ENCODE measurements around the gene TAGLN2. TPM values are rescaled to one million over a fixed set of nuclear protein-coding genes. Genes with fewer than 3 reads are reported as not detected.

The TAGLN2 gene
- total RNA-seq, 1 experiment from 2014 or later = 66.9 TPM

DNA sequence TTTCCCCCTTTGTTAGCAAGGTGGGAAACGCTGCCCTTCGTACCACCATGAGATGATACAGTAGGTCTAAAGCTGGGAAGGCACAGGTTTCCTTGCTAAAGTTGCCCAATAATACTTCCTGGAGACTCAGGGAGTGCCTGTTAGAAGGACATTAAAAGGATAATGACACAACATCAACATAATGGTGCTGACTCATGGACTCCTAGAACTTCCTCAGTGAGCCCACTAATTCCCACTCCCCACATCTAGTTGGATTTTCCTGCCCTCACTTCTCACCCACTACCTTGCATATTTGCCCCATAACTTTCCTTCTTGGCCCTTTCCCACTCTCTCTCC, 42.8 kb downstream of the TAGLN2 start (continued):
- TF ChIP-seq, protein P1, sequence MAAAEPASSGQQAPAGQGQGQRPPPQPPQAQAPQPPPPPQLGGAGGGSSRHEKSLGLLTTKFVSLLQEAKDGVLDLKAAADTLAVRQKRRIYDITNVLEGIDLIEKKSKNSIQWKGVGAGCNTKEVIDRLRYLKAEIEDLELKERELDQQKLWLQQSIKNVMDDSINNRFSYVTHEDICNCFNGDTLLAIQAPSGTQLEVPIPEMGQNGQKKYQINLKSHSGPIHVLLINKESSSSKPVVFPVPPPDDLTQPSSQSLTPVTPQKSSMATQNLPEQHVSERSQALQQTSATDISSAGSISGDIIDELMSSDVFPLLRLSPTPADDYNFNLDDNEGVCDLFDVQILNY (CRISPR knock-in tag; IDR thresholded peaks at IDR 0.05) = no peak

- ATAC-seq = no peak
- POLR2A ChIA-PET = no interaction called here
- CTCF ChIA-PET = interaction anchor here (0.9 to 1.7 kb wide), 6 partner anchors 9 to 126 kb away, joined by 3 to 4 read pairs (median 3); no protein-coding TSS in a partner anchor
- Mint-ChIP-seq H3K4me3 (no peak overlapping the region), H3K4me1 (no peaks in the 10 kb centered on the region), H3K36me3 (no peaks in the 10 kb centered on the region), H3K9me3 (no peaks in the 10 kb centered on the region), H3K27me3 (ENCODE audit: low read depth) (no peaks in the 10 kb centered on the region), H3K27ac (no peak overlapping the region)
- TF ChIP-seq NR2C2 (CRISPR knock-in tag; IDR thresholded peaks at IDR 0.05) (no peak), CREB1 (CRISPR knock-in tag; IDR thresholded peaks at IDR 0.05) (no peak), RELA (CRISPR knock-in tag; IDR thresholded peaks at IDR 0.05; ENCODE audit: borderline replicate concordance) (no peak), ZNF396 (CRISPR knock-in tag; IDR thresholded peaks at IDR 0.05; ENCODE audit: borderline replicate concordance) (no peak), SOX15 (CRISPR knock-in tag; IDR thresholded peaks at IDR 0.05) (no peak), ATF6 (CRISPR knock-in tag; IDR thresholded peaks at IDR 0.05) (no peak), IRF2 (CRISPR knock-in tag; IDR thresholded peaks at IDR 0.05; ENCODE audit: borderline replicate concordance, low read depth) (no peak)
- TF ChIP-seq, protein P2, sequence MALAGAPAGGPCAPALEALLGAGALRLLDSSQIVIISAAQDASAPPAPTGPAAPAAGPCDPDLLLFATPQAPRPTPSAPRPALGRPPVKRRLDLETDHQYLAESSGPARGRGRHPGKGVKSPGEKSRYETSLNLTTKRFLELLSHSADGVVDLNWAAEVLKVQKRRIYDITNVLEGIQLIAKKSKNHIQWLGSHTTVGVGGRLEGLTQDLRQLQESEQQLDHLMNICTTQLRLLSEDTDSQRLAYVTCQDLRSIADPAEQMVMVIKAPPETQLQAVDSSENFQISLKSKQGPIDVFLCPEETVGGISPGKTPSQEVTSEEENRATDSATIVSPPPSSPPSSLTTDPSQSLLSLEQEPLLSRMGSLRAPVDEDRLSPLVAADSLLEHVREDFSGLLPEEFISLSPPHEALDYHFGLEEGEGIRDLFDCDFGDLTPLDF (CRISPR knock-in tag; IDR thresholded peaks at IDR 0.05) = no peak
- TF ChIP-seq, protein P3, sequence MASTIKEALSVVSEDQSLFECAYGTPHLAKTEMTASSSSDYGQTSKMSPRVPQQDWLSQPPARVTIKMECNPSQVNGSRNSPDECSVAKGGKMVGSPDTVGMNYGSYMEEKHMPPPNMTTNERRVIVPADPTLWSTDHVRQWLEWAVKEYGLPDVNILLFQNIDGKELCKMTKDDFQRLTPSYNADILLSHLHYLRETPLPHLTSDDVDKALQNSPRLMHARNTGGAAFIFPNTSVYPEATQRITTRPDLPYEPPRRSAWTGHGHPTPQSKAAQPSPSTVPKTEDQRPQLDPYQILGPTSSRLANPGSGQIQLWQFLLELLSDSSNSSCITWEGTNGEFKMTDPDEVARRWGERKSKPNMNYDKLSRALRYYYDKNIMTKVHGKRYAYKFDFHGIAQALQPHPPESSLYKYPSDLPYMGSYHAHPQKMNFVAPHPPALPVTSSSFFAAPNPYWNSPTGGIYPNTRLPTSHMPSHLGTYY (CRISPR knock-in tag; IDR thresholded peaks at IDR 0.05) = no peak
- DNase-seq (ENCODE audit: low spot score) = no peak
Measured at GRCh38 chr1:159881622-159882526, 43.4 kb downstream of the TAGLN2 start.

GRCh38 chr1:159880430-159880829, 44.9 kb downstream of the TAGLN2 start:
- no peak overlapping the region for H3K4me3 Mint-ChIP-seq
- no peaks in the 10 kb centered on the region for H3K9me3 Mint-ChIP-seq
- H3K27ac Mint-ChIP-seq = no peak overlapping the region
- H3K27me3 Mint-ChIP-seq (ENCODE audit: low read depth) = no peaks in the 10 kb centered on the region
- no peaks in the 10 kb centered on the region for H3K36me3 Mint-ChIP-seq
- DNase-seq (ENCODE audit: low spot score) (no peak), ATAC-seq (no peak)
- no peaks in the 10 kb centered on the region for H3K4me1 Mint-ChIP-seq
- ChIA-PET POLR2A (no interaction called here), CTCF (interaction anchor here (1.1 to 1.4 kb wide), 2 partner anchors 76 to 90 kb away, joined by 3 read pairs; no protein-coding TSS in a partner anchor)
- TF ChIP-seq NFE2L1 (CRISPR knock-in tag; IDR thresholded peaks at IDR 0.05) (no peak), ATF1 (CRISPR knock-in tag; IDR thresholded peaks at IDR 0.05) (no peak), RORB (CRISPR knock-in tag; IDR thresholded peaks at IDR 0.05) (no peak), SP1 (CRISPR knock-in tag; conservative IDR thresholded peaks at IDR 0.05) (no peak), ZNF416 (CRISPR knock-in tag; IDR thresholded peaks at IDR 0.05) (no peak), ZNF121 (CRISPR knock-in tag; IDR thresholded peaks at IDR 0.05) (no peak), CTCF (IDR thresholded peaks at IDR 0.05) (no peak), GRHL2 (CRISPR knock-in tag; IDR thresholded peaks at IDR 0.05; ENCODE audit: insufficient replicate concordance, severe bottlenecking) (no peak), ZNF512 (CRISPR knock-in tag; IDR thresholded peaks at IDR 0.05; ENCODE audit: borderline replicate concordance) (no peak), KAT7 (CRISPR knock-in tag; IDR thresholded peaks at IDR 0.05; ENCODE audit: borderline replicate concordance) (no peak)
- TF ChIP-seq, protein P4, sequence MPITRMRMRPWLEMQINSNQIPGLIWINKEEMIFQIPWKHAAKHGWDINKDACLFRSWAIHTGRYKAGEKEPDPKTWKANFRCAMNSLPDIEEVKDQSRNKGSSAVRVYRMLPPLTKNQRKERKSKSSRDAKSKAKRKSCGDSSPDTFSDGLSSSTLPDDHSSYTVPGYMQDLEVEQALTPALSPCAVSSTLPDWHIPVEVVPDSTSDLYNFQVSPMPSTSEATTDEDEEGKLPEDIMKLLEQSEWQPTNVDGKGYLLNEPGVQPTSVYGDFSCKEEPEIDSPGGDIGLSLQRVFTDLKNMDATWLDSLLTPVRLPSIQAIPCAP (CRISPR knock-in tag; IDR thresholded peaks at IDR 0.05) = no peak
- TF ChIP-seq, protein P1 (CRISPR knock-in tag; IDR thresholded peaks at IDR 0.05) = no peak
